ENCODE results near the gene SURF1.

The SURF1 gene

DNA sequence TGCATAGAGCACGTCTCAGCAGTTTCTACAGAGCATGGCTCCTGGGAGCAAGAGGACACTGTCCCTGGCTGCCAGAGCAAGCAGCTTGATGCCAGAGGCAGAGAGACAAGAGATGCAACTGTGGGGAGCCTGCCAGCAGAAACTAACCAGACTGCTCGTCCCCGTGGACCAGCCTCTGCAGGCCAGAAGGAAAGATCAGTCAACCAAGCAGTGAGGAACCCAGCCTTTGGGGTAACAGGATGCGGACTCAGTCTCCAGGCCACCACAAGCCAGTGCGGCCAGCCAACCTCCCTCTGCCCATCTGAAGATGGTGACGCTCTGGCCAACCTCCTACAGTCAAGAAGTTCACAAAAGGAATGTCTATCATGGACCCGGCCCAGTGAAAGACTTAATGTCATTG lies 15.9 kb upstream of the SURF1 start:
- Histone ChIP-seq H3K36me3 (ENCODE audit: insufficient read depth, low read length) (peaks cover 29% of the 10 kb centered on the region), H3K9me3 (ENCODE audit: low read depth, low read length) (no peaks in the 10 kb centered on the region), H3K4me3 (no peak overlapping the region), H3K27ac (no peak overlapping the region), H3K9ac (ENCODE audit: insufficient read length) (no peak overlapping the region)
- DNase-seq (ENCODE audit: low read depth, low spot score), result no peak
- TF ChIP-seq POLR2AphosphoS5 (IDR thresholded peaks at IDR 0.05; ENCODE audit: borderline replicate concordance, low read depth, low read length) (no peak), EZH2 (IDR thresholded peaks at IDR 0.05) (no peak), FOXP2 (optimal IDR thresholded peaks at IDR 0.05; ENCODE audit: control extremely low read depth, extremely low read length, insufficient read depth) (no peak)

DNA sequence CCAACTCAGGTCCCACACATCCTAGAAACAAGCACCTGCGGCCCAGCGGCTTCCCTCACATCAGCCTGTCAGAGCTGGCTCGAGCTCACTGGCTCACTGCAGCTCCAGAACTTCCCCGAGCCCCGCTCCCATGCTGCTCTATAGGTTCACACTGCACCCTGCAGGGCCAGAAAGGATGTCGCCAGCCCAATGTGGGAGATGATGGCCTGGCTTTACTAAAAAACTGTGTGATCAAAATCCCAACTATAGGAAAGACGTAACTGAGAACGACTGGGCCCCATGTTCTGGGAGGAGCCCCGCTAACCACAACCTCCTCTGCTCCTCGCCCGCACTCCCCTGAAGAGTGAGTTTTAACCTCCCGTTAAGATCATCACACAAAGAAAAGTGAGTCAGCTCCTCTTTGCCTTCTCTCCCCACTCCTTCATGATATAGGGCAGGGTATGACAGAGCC lies 15.0 kb upstream of the SURF1 start:
- H3K36me3 ChIP-seq (ENCODE audit: insufficient read depth, low read length), result peaks cover 37% of the 10 kb centered on the region
- no peak for DNase-seq (ENCODE audit: low read depth, low spot score)
- H3K9ac ChIP-seq (ENCODE audit: insufficient read length), result no peak overlapping the region
- H3K4me3 ChIP-seq, result no peak overlapping the region
- no peak for TF ChIP-seq FOXP2 (optimal IDR thresholded peaks at IDR 0.05; ENCODE audit: control extremely low read depth, extremely low read length, insufficient read depth)
- no peak for TF ChIP-seq EZH2 (IDR thresholded peaks at IDR 0.05)
- no peak for TF ChIP-seq POLR2AphosphoS5 (IDR thresholded peaks at IDR 0.05; ENCODE audit: borderline replicate concordance, low read depth, low read length)
- H3K9me3 ChIP-seq (ENCODE audit: low read depth, low read length), result no peaks in the 10 kb centered on the region
- no peak overlapping the region for H3K27ac ChIP-seq

DNA sequence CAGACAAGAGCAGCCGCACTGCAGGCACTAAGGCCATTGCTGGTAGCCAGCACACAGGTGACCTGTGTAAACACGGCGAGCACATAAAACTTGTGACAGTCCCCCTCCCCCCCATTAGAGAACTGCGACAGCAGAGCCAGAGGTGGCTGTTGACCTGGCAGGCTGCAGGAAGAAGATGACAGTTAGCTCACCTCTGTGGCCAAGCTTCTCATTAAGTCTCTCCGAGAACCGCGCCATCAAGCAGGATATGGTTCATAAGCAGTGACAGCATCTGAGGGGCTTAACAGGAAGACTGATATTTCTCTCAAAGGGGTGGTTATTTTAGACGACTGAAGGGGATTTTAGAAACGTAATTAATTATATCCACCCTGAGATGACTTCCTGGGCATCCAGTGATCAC lies 14.4 kb upstream of the SURF1 start:
- Histone ChIP-seq H3K4me3 (no peak overlapping the region), H3K9me3 (ENCODE audit: low read depth, low read length) (no peaks in the 10 kb centered on the region), H3K9ac (ENCODE audit: insufficient read length) (no peak overlapping the region), H3K36me3 (ENCODE audit: insufficient read depth, low read length) (peaks cover 43% of the 10 kb centered on the region), H3K27ac (no peak overlapping the region)
- TF ChIP-seq POLR2AphosphoS5 (IDR thresholded peaks at IDR 0.05; ENCODE audit: borderline replicate concordance, low read depth, low read length) (no peak), FOXP2 (optimal IDR thresholded peaks at IDR 0.05; ENCODE audit: control extremely low read depth, extremely low read length, insufficient read depth) (no peak), EZH2 (IDR thresholded peaks at IDR 0.05) (no peak)
- DNase-seq (ENCODE audit: low read depth, low spot score), result no peak

DNA sequence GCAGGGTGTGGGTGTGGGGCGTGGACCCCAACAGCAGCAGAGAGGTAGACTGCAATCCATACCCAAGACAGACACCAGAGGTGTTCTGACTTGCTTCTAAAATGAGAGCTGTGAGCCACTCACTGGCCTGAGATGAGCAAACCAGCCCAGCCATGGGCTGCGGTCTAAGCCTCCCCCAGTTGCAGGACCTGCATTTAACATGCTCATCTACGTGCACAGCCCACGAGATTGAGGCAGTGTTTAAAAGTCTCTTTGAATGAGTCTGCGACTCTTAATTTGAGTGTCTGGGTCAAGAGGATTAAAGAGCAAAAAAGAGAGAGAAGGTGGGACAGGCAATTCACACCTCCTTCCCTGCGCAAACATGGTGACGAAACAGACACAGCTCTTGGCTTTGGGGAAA lies 13.6 kb upstream of the SURF1 start:
- DNase-seq (ENCODE audit: low read depth, low spot score), result no peak
- Histone ChIP-seq H3K36me3 (ENCODE audit: insufficient read depth, low read length) (peaks cover 50% of the 10 kb centered on the region), H3K9ac (ENCODE audit: insufficient read length) (no peak overlapping the region), H3K4me3 (no peak overlapping the region), H3K27ac (no peak overlapping the region), H3K9me3 (ENCODE audit: low read depth, low read length) (no peaks in the 10 kb centered on the region)
- TF ChIP-seq POLR2AphosphoS5 (IDR thresholded peaks at IDR 0.05; ENCODE audit: borderline replicate concordance, low read depth, low read length) (no peak), EZH2 (IDR thresholded peaks at IDR 0.05) (no peak), FOXP2 (optimal IDR thresholded peaks at IDR 0.05; ENCODE audit: control extremely low read depth, extremely low read length, insufficient read depth) (no peak)

DNA sequence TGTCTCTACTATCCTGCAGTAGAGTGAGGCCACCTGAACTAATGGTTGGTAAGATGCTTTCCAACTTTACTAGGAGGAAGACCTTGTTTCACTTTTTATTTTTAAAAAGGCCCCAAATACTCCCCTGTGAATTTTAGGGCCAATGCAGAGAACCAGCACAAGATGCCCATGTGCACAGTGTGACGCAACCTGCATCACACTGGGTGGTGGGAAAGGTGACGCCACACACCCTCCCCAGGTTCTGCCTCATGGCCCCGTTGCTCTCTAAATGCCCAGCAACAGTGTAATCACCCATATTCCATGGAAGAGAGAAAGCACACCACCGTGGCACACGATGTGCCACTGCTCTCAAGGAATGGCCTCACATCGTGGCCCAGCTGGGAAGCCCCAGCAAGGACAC lies 13.1 kb upstream of the SURF1 start:
- Histone ChIP-seq H3K36me3 (ENCODE audit: insufficient read depth, low read length) (peaks cover 53% of the 10 kb centered on the region), H3K4me3 (no peak overlapping the region), H3K9me3 (ENCODE audit: low read depth, low read length) (no peaks in the 10 kb centered on the region), H3K9ac (ENCODE audit: insufficient read length) (no peak overlapping the region), H3K27ac (no peak overlapping the region)
- no peak for DNase-seq (ENCODE audit: low read depth, low spot score)
- TF ChIP-seq FOXP2 (optimal IDR thresholded peaks at IDR 0.05; ENCODE audit: control extremely low read depth, extremely low read length, insufficient read depth), result no peak

DNA sequence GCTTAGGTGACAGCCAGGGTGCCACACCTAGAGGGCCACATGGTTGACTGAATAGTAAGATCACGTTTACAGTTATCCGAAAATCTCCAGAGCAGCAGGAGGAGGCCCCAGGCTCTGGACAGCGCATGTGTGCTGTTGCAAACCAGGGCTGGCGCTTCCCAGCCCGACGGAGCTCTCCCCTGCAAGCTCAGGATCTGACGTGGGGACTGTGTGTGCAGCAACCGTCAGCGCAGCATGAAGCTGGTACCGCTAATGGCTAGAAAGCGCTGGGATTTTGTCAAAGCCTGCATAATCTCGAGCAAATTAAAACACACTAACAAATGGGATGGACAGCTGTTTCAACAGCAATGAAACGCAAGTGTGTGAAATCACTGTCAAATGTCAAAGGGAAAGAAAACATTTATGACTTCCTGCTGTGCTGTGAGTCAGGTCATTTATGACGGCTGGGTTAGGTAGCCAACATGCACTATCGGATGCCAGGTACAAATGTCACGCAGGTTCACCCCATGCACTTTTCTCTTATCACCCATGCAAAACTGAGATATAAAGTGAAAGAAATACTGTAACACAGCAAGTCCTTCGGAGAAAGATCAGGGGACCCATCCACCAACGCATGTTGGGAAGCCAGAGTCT lies 12.1 kb upstream of the SURF1 start:
- Histone ChIP-seq H3K36me3 (ENCODE audit: insufficient read depth, low read length) (peaks cover 61% of the 10 kb centered on the region), H3K27ac (no peak overlapping the region), H3K9me3 (ENCODE audit: low read depth, low read length) (no peaks in the 10 kb centered on the region), H3K4me3 (no peak overlapping the region), H3K9ac (ENCODE audit: insufficient read length) (no peak overlapping the region)
- TF ChIP-seq POLR2AphosphoS5 (IDR thresholded peaks at IDR 0.05; ENCODE audit: borderline replicate concordance, low read depth, low read length) (no peak), EZH2 (IDR thresholded peaks at IDR 0.05) (no peak), FOXP2 (optimal IDR thresholded peaks at IDR 0.05; ENCODE audit: control extremely low read depth, extremely low read length, insufficient read depth) (no peak)
- no peak for DNase-seq (ENCODE audit: low read depth, low spot score)

DNA sequence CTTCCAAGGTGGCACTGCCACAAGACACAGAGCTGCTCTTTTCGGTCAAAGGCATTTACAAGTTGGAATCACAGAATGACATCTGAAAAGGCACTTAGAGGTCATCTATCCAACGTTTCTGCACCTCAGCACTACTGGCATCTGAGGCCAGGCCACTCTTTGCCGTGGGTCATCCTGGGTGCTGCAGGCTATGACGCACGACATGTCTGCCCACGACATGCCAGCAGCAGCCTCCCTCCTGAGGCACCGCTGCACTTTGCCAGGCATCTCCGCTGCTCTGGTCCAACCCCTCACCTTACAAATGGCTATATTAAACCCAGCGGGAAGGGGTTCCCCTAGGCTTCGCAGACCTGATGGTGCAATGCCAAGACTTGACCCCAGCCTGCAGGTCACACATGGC lies 11.5 kb upstream of the SURF1 start:
- no peak overlapping the region for H3K4me3 ChIP-seq
- H3K36me3 ChIP-seq (ENCODE audit: insufficient read depth, low read length), result peaks cover 61% of the 10 kb centered on the region
- no peak overlapping the region for H3K27ac ChIP-seq
- TF ChIP-seq POLR2AphosphoS5 (IDR thresholded peaks at IDR 0.05; ENCODE audit: borderline replicate concordance, low read depth, low read length), result no peak
- no peaks in the 10 kb centered on the region for H3K9me3 ChIP-seq (ENCODE audit: low read depth, low read length)
- H3K9ac ChIP-seq (ENCODE audit: insufficient read length), result no peak overlapping the region
- no peak for DNase-seq (ENCODE audit: low read depth, low spot score)

DNA sequence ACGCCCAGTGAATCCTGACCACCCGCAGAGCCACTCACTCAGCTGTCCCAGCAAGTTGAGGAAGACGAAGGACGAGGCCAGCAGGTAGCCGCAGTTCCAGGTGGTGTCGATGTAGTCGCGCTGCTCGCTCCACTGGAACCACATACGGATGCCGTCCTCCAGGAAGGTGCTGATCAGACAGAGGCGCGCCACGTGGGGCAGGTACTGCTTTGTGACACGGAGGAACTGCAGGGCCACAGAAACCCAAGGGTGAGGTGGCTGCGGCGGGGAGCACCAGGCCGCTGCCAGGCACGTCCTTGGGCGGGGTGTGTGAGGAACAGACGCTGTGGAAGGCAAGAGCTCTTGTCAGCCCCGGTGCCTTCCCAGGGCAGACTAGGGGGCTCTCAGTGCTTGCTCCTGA lies 10.9 kb upstream of the SURF1 start:
- peaks cover 62% of the 10 kb centered on the region for H3K36me3 ChIP-seq (ENCODE audit: insufficient read depth, low read length)
- H3K4me3 ChIP-seq, result no peak overlapping the region
- no peaks in the 10 kb centered on the region for H3K9me3 ChIP-seq (ENCODE audit: low read depth, low read length)
- no peak overlapping the region for H3K27ac ChIP-seq
- TF ChIP-seq EZH2 (IDR thresholded peaks at IDR 0.05), result no peak
- TF ChIP-seq FOXP2 (optimal IDR thresholded peaks at IDR 0.05; ENCODE audit: control extremely low read depth, extremely low read length, insufficient read depth), result no peak
- DNase-seq (ENCODE audit: low read depth, low spot score), result no peak
- H3K9ac ChIP-seq (ENCODE audit: insufficient read length), result no peak overlapping the region

DNA sequence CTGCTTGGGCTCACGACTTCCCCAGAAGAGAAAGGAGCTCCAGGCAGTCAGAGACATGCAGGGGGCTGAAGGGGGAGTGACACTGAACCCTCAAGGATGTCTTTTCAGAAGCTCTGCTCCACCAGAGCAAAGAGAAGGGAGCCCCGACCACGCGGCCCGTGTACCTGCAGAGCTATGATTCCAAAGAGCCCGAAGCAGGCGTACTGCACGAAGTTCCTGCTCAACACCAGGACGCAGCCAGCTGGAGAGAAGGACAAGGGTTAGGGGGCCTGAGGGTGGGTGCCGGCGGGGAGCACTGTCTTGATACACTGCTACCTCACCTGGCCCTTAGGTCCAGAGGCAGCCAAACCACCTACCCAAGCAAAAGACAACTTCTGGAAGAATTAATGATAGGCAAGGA lies 10.1 kb upstream of the SURF1 start:
- no peak for DNase-seq (ENCODE audit: low read depth, low spot score)
- H3K36me3 ChIP-seq (ENCODE audit: insufficient read depth, low read length), result peaks cover 70% of the 10 kb centered on the region
- no peaks in the 10 kb centered on the region for H3K9me3 ChIP-seq (ENCODE audit: low read depth, low read length)
- no peak for TF ChIP-seq EZH2 (IDR thresholded peaks at IDR 0.05)
- TF ChIP-seq POLR2AphosphoS5 (IDR thresholded peaks at IDR 0.05; ENCODE audit: borderline replicate concordance, low read depth, low read length), result no peak
- no peak for TF ChIP-seq FOXP2 (optimal IDR thresholded peaks at IDR 0.05; ENCODE audit: control extremely low read depth, extremely low read length, insufficient read depth)
- no peak overlapping the region for H3K9ac ChIP-seq (ENCODE audit: insufficient read length)
- H3K4me3 ChIP-seq, result no peak overlapping the region
- H3K27ac ChIP-seq, result no peak overlapping the region
